ENCODE measurements around the gene HIRA. TPM values are rescaled to one million over a fixed set of nuclear protein-coding genes. Genes with fewer than 3 reads are reported as not detected.

The HIRA gene
- polyA plus RNA-seq, 4 donors = 33.5 to 37.0 (median 35.3) TPM

DNA sequence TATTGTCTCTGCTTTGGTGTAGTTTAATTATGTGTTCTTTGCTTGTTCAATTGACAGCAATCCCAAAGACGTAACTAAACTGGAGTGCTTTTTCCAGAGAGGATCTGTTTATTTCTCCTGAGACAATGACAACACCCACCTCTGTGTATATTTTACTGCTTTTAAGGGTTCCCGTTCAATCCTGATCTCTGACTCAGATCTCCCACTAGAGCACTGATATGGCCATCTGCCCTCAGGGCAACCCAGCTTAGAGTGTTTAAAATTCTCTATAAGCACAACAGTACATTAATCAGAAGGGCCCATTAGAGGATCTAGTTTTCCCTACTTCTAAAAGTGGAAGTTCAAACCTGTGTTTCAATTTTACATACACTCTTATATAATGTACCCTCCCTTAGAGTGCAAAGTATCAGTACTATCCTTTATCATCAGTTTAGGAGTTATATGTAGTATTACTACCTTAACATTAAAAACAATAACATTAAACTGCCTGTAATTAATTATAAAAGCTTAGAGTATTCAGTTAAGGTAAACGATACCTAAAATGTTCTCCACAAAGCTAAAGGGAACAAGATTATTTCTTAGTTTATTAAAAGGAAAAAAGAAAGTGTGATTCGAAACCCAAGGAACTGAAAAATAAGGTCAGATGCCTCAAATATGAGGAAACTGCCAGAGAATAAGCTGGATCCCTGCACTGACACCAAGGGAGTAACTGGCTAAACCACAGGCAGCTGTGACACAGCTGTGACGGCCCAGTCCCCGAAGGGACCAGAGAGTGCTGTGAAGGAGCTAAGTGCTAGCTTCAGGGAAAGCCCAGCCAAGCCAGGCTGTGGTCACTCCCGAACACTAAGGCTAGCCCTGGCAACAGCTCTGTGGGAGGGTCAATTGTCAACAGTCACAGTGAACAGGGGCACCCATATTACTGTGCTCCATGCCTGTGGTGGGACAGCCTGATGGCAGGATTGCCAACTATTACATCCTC, 32.2 kb upstream of the HIRA start:
- no peak for DNase-seq (ENCODE audit: low read depth in 4 of 4, low spot score in 3 of 4)

DNA sequence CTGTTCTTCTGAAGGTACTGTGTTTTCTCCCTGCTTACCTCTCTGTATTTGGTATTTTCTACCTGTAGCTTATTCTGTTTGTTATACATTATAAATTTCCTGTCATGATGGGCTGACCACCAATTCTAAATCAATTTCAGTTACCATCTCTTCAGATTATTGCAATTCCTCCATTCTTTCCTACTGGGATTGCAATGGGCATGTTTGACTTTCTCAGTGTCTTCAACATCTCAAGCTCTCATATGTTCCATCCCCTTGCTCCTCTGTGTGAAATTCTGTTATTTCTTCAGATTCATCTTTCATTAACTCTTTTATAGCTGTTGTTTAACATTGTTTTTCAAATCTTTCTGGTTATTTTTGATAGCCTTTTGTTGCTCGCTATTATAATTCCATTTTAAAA, 31.5 kb upstream of the HIRA start:
- no peak for DNase-seq (ENCODE audit: low read depth in 4 of 4, low spot score in 3 of 4)

- no peak for DNase-seq (ENCODE audit: low read depth in 4 of 4, low spot score in 3 of 4)
Observed at GRCh38 chr22:19461506-19461905, 30.0 kb upstream of the HIRA start.

GRCh38 chr22:19460036-19460435, 28.5 kb upstream of the HIRA start:
- DNase-seq (ENCODE audit: low read depth in 4 of 4, low spot score in 3 of 4) = no peak

DNA sequence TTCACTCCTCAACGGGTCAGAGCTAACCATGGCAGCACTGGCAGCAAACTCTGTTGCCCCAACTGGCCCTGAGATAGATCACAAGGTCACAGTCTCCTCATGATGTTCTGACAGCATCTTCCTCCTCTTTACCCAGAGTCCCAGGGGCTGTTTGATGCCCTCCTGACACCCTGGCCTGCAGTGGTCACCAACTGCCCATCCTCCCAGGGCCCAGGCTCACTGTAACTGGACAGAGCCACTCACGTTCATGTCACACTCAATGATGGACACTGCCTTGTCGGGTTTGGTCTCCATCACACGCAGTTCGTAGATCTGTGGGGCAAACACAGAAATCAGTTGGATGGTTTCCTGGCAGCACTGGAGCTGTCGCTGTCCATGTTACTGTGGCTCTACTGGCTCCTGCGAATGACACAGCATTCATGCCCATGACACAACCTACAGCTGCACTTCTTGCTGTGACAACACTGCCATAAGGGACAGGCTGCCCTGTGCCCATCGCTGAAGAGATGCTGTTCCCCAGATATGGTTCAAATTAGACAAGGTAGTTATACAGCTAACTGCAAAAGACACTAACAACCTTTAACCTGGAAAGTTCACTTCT, 26.4 kb upstream of the HIRA start:
- DNase-seq (ENCODE audit: low read depth in 4 of 4, low spot score in 3 of 4) = no peak

- DNase-seq (ENCODE audit: low read depth in 4 of 4, low spot score in 3 of 4) = no peak
Observed at GRCh38 chr22:19456541-19456940, 25.0 kb upstream of the HIRA start.

- no peak for DNase-seq (ENCODE audit: low read depth in 4 of 4, low spot score in 3 of 4)
Observed at GRCh38 chr22:19455585-19456370, 24.2 kb upstream of the HIRA start.

- DNase-seq (ENCODE audit: low read depth in 4 of 4, low spot score in 3 of 4) = no peak
Observed at GRCh38 chr22:19455033-19455432, 23.5 kb upstream of the HIRA start.

DNA sequence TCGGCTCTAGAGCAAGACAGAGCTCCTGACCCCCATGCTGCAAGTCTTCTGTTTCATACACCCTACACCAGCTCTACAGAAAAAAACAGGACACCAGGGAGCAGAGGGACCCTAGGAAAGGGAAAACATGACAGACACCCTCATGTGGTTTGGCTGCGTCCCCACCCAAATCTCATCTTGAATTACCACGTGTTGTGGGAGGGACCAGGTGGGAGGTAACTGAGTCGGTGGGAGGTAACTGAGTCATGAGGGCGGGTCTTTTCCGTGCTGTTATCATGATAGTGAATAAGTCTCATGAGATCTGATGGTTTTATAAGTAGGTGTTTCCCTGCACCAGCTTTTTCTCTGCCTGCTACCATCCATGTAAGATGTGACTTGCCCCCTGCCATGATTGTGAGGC, 22.6 kb upstream of the HIRA start:
- DNase-seq (ENCODE audit: low read depth in 4 of 4, low spot score in 3 of 4) = no peak

- no peak for DNase-seq (ENCODE audit: low read depth in 4 of 4, low spot score in 3 of 4)
Observed at GRCh38 chr22:19453718-19454117, 22.2 kb upstream of the HIRA start.

DNA sequence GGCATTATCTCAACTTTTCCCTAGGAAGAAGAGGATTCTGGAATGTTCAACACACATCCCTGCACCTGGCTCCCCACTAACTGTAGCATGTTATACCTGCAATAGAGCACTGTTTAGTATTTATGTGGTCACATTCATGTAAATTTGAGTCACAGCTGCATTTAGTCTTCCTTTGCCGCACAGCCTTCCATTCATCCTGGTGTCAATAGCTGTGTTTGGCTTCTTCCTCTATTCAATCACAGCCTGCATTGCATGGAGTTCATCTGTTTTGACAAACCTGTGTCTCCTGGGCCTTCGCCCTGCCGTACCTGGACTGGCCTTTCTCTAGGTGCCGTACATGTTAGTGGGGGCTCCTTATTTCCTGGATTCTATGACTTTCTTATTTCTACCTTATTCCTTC, 20.0 kb upstream of the HIRA start:
- DNase-seq (ENCODE audit: low read depth in 4 of 4, low spot score in 3 of 4) = no peak

- DNase-seq (ENCODE audit: low read depth in 4 of 4, low spot score in 3 of 4) = no peak
Observed at GRCh38 chr22:19450363-19451175, 19.0 kb upstream of the HIRA start.

DNA sequence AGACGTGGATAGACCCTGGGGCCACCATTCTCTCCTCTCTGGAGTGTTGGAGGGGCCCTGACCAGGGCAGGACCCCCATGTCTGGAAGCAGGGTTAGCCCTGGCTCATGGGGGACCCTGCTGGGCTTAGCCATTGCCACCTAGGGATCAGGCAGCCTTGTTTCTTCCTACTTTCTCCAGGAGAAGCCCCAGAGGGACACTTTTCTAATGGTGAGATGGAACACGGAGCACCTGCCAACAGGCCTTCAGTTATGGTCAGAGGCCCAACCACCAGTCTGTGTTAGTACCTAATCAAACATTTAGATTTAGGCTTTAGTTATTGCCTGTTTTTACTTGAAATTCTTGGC, 17.9 kb upstream of the HIRA start:
- no peak for DNase-seq (ENCODE audit: low read depth in 4 of 4, low spot score in 3 of 4)

DNA sequence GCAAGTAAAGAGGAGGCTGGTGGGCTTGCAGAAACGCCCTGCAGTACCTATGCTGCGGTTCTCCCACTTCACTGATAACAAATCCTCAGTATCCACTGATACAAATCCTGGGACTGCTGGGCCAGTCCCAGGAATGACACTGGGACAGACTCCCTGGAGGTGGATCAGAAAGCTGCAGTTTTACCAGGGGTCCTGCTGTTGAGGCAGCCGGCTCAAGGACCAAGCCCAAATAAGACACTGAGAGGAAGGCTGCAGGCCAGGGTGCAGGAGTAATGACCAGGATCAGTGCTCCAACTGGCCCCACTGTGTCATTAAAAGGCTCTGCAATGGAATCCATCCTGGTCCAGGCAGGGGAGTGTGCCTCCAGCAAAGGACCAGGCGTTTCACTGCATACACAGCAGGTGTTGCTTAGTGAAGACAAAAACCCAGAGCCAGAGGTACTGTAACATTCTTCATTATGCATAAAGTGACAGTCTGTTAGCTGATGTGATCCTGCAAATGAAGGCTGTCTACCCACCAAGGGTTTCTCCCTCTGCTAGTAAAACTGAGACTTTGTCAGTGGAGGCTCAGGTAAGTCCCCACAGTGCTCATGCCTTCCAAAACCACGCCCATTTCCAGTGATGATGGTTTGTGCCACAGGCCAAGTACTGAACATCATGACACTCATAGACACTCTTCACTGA, 17.3 kb upstream of the HIRA start:
- DNase-seq (ENCODE audit: low read depth in 4 of 4, low spot score in 3 of 4) = no peak

GRCh38 chr22:19448076-19448607, 16.6 kb upstream of the HIRA start:
- DNase-seq (ENCODE audit: low read depth in 4 of 4, low spot score in 3 of 4) = peak in 3 of 4 donors; percentile 28 to 52 (median 33)

DNA sequence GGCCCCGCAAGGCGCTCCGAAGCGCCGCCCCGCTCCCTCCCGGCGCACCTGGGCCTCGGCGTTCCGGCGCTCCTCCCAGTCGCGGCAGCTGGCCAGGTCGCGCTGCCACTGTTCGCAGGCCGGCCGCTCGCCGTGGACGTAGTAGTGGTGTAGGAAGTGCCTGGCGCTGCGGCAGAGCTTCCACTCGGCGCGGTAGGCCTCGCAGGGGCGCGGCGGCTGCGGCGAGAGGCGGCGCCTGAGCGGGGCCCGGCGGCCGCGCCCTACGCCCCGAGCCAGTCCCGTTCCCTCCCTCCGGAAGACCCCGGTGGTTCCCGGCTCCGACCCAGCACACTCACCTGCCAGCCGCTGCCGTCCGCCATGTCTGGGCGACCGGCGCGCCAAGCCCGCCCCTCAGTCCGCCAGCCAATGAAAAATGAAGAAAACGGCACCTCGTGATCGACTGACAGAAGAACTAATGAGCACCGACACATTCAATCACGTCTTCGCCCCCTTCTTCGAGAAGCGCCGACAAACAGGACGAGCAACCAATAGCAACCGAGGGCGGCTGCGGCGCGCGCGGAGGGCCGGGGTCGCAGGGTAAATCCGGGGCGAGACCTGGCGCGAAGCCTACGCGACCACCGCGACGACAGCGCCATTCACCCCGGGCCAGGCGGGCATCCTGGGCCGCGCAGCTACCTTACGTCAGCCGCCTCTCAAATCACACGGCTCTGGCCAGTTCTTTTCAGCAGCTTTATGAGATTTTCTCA, 16.0 kb upstream of the HIRA start, which contains the start of gene C22orf39:
Gene C22orf39 (minus strand): TSS at position 382 of the 746 bp plus-strand sequence. CDS start 23 bp downstream, at position 359.
- peak; percentile 81 to 84 (median 83) for DNase-seq (ENCODE audit: low read depth in 4 of 4, low spot score in 3 of 4)

GRCh38 chr22:19446603-19447329, 15.2 kb upstream of the HIRA start:
- DNase-seq (ENCODE audit: low read depth in 4 of 4, low spot score in 3 of 4) = no peak

Measured in right renal pelvis (tissue), 4 donors.